Measurements from ENCODE around the gene OR11H12.
"Not testable (repeated sequence)": the region's sequence is repeated elsewhere in the genome, so short reads cannot be mapped to it uniquely, and the experiment has no call there.

OR11H12 gene, protein sequence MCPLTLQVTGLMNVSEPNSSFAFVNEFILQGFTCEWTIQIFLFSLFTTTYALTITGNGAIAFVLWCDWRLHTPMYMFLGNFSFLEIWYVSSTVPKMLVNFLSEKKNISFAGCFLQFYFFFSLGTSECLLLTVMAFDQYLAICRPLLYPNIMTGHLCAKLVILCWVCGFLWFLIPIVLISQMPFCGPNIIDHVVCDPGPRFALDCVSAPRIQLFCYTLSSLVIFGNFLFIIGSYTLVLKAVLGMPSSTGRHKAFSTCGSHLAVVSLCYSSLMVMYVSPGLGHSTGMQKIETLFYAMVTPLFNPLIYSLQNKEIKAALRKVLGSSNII

DNA sequence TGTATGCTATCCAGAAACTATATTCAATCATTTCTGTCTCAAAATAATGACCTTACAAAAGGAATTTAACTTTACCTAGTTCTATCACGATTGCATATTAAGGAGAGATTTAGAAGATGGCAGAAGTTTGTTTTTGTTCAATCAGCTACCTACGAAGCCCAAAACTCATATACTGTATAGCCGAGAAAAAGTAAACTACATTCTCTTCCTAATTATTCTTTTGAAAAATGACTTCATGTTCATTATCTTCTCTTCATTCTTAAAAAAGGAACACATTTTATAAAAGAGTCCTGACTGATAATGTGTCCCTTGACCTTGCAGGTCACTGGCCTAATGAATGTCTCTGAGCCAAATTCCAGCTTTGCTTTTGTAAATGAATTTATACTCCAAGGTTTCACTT is at the start of gene OR11H12:
OR11H12 (plus strand) TSS at position 301 of the 400 bp plus-strand sequence; CDS start at position 301, 0 bp downstream.
- not testable (repeated sequence) for DNase-seq

DNA sequence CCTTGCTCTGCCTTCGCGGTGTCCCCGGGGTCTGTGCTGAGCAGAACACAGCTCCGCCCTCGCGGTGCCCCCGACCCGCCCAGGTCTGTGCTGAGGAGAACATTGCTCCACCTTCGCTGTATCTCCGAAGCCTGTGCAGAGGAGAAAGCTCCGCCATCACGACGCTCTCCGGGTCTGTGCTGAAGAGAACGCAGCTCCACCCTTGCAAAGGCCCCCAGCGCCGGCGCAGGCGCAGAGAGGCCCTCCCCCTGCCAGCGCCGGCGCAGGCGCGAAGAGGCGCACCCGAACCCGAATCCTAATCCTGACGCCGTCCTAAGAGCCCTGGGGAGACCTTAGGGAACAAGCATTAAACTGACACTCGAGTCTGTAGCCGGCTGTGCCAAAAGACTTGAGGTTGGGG is 18.0 kb upstream of the OR11H12 start:
- not testable (repeated sequence) for DNase-seq

DNA sequence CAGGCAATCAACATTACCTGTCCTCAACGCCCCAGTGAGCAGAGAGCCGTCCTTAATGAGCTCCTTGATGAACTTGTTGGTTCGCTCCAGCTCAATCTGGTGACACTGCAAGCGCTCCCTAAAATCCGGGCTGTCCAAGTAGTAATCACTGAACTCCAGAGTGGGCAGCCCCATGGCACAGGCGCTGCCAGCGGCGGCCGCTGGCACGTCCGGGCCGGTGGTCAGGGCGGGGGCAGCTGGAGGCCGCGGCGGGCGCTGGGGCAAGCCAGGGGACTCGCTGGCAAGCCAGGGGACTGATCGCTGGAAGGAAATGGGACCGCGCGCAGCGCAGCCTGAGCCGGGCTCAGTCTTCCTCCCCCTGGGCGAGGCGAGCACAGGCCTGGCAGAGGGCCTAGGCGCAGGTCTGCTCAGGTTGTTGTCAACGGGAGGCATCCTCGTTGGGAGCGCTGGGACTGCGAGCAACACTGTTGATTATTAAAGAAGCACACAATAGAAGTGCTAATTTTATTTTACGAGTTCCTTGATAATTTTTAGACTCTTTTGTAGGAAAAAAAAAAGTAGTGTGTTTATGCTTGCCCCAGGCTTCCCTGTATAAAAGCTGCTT is 25.8 kb downstream of the OR11H12 start:
- not testable (repeated sequence) for DNase-seq

- DNase-seq: not testable (repeated sequence)
Measured at GRCh38 chr14:18636066-18636465, 35.1 kb downstream of the OR11H12 start.

- DNase-seq: not testable (repeated sequence)
Measured at GRCh38 chr14:18638032-18638431, 37.1 kb downstream of the OR11H12 start.

GRCh38 chr14:18638785-18639184 is 37.9 kb downstream of the OR11H12 start:
- not testable (repeated sequence) for DNase-seq

GRCh38 chr14:18646075-18646730 is 45.3 kb downstream of the OR11H12 start:
- not testable (repeated sequence) for DNase-seq

All from hematopoietic multipotent progenitor cell treated with erythropoietin and hydrocortisone succinate and interleukin-3 and kit ligand, for 6 days (in vitro differentiated cells).